Tibial artery (tissue), 4 donors: ENCODE data around the gene ZNF219.

ENCODE experiments used
- DNase-seq, 2 donors: peaks; one replicate each; pipeline ENCODE4 v3.0.0-alpha.2; 2019
- H3K27ac ChIP-seq, 2 donors: fragments of 200-600 bp; sonication (generic) in 1 of 2; 1 replicate in 1 of 2; 2 replicates in 1 of 2; pipeline ENCODE4 v1.5.1; 2018 to 2019; ENCODE audit warnings: mild to moderate bottlenecking in 1 of 2
- H3K27me3 ChIP-seq, 2 donors: fragments of 200-600 bp; sonication (generic) in 1 of 2; one replicate each; pipeline versions ENCODE4 v1.5.1 to v1.6.0; 2016 to 2019
- H3K36me3 ChIP-seq, 3 donors: fragments of 200-600 bp; sonication (generic) in 2 of 3; one replicate each; pipeline ENCODE4 v1.5.1; 2016 to 2019; ENCODE audit warnings: mild to moderate bottlenecking in 2 of 3
- H3K4me1 ChIP-seq, 4 donors: fragments of 200-600 bp; sonication (generic) in 2 of 4; 1 replicate in 3 of 4; 2 replicates in 1 of 4; pipeline ENCODE4 v1.5.1; 2016 to 2019
- H3K4me3 ChIP-seq, 2 donors: fragments of 200-600 bp; sonication (generic) in 1 of 2; 1 replicate in 1 of 2; 2 replicates in 1 of 2; pipeline ENCODE4 v1.5.1; 2018 to 2019; ENCODE audit warnings: mild to moderate bottlenecking in 2 of 2
- H3K9me3 ChIP-seq, 3 donors: fragments of 200-600 bp; sonication (generic) in 1 of 3; one replicate each; pipeline ENCODE4 v1.5.1; 2016 to 2019
- intact Hi-C: fragments of 100-400 bp; cut with DNase I; formaldehyde crosslinking; loops from one replicate; pipeline ENCODE4 v1.15.0; 2023; ENCODE audit warnings: low total_unique reads
- TF ChIP-seq, protein P1 (sequence below), 2 experiments: fragments of 200-600 bp in 1 of 2; fragments of 450-650 bp in 1 of 2; IDR thresholded peaks; one replicate each; pipeline ENCODE4 v1.5.1; 2017 to 2019; ENCODE audit warnings: antibody characterized with exemption in 2 of 2, mild to moderate bottlenecking in 1 of 2, moderate library complexity in 1 of 2

The ZNF219 gene

DNA sequence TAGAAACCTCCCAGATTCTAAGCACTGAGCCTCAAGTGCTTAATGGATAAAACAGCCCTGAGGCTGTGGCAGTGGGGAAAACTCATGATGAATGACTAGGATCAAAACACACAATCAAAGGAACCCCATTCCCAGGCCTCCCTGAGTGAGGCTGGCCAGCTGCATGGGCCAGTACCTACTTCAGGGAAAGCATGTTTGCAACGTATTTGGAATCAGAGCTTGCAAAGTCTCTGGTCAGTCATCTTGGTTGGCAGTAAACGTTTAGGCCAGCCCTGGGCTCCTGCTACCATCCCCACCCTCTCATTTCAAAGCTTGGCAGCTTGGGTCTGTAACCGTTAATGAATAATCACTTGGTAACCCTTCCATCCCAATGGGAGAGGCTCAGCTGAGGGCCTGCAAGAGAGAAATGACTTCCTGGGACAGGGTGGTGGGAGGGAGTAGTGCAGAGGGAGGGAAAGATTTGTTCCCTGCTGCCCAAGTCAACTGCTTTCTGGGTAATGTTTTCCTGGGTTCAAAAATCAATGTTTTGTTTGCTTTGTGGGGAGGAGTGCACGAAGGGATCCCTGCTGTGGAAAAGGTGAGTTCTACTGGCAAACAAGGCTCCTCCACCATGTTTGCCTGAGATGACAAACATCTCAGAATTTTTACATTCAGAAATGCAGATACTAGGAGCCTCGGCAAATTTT, 42.9 kb downstream of the ZNF219 start:
- H3K4me1 ChIP-seq = no peaks in the 10 kb centered on the region
- intact Hi-C loops = no loop called here
- TF ChIP-seq, protein P1, sequence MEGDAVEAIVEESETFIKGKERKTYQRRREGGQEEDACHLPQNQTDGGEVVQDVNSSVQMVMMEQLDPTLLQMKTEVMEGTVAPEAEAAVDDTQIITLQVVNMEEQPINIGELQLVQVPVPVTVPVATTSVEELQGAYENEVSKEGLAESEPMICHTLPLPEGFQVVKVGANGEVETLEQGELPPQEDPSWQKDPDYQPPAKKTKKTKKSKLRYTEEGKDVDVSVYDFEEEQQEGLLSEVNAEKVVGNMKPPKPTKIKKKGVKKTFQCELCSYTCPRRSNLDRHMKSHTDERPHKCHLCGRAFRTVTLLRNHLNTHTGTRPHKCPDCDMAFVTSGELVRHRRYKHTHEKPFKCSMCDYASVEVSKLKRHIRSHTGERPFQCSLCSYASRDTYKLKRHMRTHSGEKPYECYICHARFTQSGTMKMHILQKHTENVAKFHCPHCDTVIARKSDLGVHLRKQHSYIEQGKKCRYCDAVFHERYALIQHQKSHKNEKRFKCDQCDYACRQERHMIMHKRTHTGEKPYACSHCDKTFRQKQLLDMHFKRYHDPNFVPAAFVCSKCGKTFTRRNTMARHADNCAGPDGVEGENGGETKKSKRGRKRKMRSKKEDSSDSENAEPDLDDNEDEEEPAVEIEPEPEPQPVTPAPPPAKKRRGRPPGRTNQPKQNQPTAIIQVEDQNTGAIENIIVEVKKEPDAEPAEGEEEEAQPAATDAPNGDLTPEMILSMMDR (IDR thresholded peaks at IDR 0.05) = no peak
- H3K4me3 ChIP-seq = no peak overlapping the region
- no peaks in the 10 kb centered on the region for H3K9me3 ChIP-seq
- H3K27me3 ChIP-seq = no peaks in the 10 kb centered on the region
- DNase-seq = no peak
- H3K36me3 ChIP-seq = no peaks in the 10 kb centered on the region
- H3K27ac ChIP-seq = no peak overlapping the region

DNA sequence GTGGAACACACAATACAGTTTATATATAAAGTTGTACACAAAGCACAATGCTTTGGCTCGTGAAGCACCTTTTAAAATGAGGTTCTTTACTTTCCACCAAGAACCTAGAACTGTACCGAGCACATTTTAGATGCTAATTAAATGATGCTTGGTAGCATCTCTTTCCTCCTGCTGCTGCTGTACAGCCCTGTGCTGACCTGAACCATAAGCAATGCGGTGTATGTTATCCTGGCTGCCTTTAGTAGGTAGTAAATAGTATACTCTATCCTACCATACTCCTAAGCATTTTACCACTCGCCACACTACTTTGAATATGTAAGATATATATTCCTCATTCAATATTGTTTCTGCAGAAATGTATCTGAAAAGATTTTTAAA, 43.7 kb downstream of the ZNF219 start:
- Histone ChIP-seq H3K9me3 (no peaks in the 10 kb centered on the region), H3K4me1 (no peaks in the 10 kb centered on the region), H3K27me3 (no peaks in the 10 kb centered on the region), H3K27ac (no peak overlapping the region), H3K4me3 (no peak overlapping the region), H3K36me3 (no peaks in the 10 kb centered on the region)
- TF ChIP-seq, protein P1 (IDR thresholded peaks at IDR 0.05) = no peak
- no peak for DNase-seq
- intact Hi-C loops = no loop called here

DNA sequence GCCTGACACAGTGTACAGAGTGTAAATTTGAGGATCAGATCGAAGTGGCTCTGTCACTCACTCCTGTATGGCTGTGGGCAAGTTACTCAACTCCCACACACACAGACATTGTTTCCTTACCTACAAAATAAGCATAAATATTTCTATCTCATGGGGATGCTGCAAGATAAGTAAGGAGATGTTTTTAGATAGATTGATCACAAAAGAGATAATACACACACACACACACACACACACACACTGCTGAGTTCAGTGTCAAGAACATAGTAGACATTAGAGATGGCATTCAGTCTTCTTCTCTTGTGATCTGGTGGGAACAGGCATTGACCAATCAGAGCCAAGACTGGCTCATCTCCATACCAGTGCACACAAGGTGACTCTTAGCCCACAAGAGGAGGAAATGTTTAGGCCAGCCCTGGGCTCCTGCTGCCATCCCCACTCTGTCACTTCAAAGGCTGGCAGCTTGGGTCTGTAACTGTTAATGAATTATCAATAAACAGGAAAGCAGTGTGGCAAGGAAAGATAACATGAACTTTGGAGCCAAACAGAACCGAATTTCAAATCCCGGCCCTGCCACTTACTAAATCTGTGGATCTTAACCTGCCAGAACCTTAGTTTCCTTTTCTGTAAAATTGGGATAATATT, 44.2 kb downstream of the ZNF219 start:
- Histone ChIP-seq H3K27me3 (no peaks in the 10 kb centered on the region), H3K36me3 (no peaks in the 10 kb centered on the region), H3K4me1 (no peaks in the 10 kb centered on the region), H3K4me3 (no peak overlapping the region), H3K9me3 (no peaks in the 10 kb centered on the region), H3K27ac (no peak overlapping the region)
- intact Hi-C loops = no loop called here
- TF ChIP-seq, protein P1 (IDR thresholded peaks at IDR 0.05) = no peak
- DNase-seq = no peak

DNA sequence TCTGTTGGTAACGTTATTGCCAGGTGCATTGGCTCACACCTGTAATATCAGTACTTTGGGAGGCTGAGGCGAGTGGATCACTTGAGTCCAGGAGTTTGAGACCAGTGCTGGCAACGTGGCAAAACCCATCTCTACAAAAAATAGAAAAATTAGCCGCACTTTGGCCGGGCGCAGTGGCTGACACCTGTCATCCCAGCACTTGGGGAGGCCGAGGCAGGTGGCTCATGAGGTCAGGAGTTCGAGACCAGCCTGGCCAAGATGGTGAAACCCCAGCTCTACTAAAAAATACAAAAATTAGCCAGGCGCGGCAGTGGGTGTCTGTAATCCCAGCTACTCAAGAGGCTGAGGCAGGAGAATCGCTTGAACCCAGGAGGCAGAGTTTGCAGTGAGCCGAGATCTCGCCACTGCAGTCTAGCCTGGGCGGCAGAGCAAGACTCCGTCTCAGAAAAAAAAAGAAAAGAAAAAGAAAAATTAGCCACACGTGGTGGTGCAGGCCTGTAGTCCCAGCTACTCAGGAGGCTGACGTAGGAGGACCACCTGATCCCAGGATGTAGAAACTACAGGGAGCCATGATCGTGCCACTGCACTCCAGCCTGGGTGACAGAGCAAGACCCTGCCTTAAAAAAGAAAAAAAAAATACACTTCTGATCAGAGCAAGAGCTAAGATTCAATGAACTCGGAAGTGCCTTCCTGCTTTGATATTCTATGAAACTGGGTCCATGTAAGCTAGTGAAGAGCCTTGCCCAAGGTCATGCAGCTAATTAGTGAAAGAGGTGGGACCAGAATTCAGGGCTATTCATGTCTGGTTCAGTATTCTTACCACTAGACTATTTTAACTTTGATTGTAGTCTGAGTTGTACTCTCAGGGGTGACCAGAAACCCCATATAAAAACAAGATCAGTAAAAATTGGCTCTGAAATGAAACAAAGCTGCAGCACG, 45.0 kb downstream of the ZNF219 start:
- TF ChIP-seq, protein P1 (IDR thresholded peaks at IDR 0.05) = no peak
- no peaks in the 10 kb centered on the region for H3K4me1 ChIP-seq
- no peaks in the 10 kb centered on the region for H3K27me3 ChIP-seq
- no peak for DNase-seq
- no peaks in the 10 kb centered on the region for H3K36me3 ChIP-seq
- intact Hi-C loops = no loop called here
- H3K27ac ChIP-seq = no peak overlapping the region
- H3K9me3 ChIP-seq = no peaks in the 10 kb centered on the region
- no peak overlapping the region for H3K4me3 ChIP-seq

DNA sequence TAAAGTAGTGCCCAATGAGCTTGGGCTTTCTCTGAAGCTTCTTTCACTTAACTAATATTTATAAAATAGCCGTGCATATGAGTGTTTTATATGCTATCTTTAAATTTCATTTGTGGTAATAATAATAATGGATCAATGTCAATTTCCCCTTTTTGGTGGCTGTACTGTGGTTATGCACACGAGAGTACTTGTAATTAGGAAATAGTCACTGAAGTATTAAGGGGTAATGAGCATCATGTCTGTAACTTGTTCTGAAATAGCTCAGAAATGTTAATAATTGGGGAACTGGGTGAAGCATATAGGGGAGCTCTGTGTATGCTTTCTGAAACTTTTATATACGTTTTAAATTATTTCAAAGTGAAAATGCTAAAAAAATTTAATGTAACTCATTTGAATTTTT, 47.9 kb downstream of the ZNF219 start:
- Histone ChIP-seq H3K36me3 (no peaks in the 10 kb centered on the region), H3K27ac (no peak overlapping the region), H3K27me3 (no peaks in the 10 kb centered on the region), H3K4me1 (no peaks in the 10 kb centered on the region), H3K4me3 (no peak overlapping the region), H3K9me3 (no peaks in the 10 kb centered on the region)
- no peak for DNase-seq
- TF ChIP-seq, protein P1 (IDR thresholded peaks at IDR 0.05) = no peak
- intact Hi-C loops = no loop called here
